Upper lobe of right lung (tissue), 1 donor: ENCODE results near the gene UBR4. TPM values are rescaled to one million over a fixed set of nuclear protein-coding genes. Genes with fewer than 3 reads are reported as not detected.

Source experiments
- ATAC-seq: fragments of 200-7000 bp; cut with Tn5 transposase; one replicate; pipeline ENCODE4 v1.9.1; 2020; ENCODE audit warnings: mild to moderate bottlenecking, moderate library complexity
- DNase-seq: peaks from one replicate; pipeline ENCODE4 v3.0.0-alpha.2; 2020
- H3K27ac ChIP-seq: fragments of 200-600 bp; one replicate; pipeline ENCODE4 v1.8.0; 2022
- H3K27me3 ChIP-seq: fragments of 200-600 bp; one replicate; pipeline ENCODE4 v1.8.0; 2022; ENCODE audit warnings: mild to moderate bottlenecking
- H3K36me3 ChIP-seq: fragments of 200-600 bp; one replicate; pipeline ENCODE4 v1.8.0; 2022
- H3K4me1 ChIP-seq: fragments of 200-600 bp; one replicate; pipeline ENCODE4 v1.8.0; 2022
- H3K4me3 ChIP-seq: fragments of 200-600 bp; one replicate; pipeline ENCODE4 v1.8.0; 2022; ENCODE audit warnings: mild to moderate bottlenecking
- H3K9me3 ChIP-seq: fragments of 200-600 bp; one replicate; pipeline ENCODE4 v1.8.0; 2022
- intact Hi-C: fragments of 100-400 bp; cut with DNase I; formaldehyde crosslinking; loops from one replicate; pipeline ENCODE4 v1.11.0; 2022
- total RNA-seq: library from RNA; stranded (reverse); fragmentation: NEBNext Ultra II Directional; extraction: Animal tissue kit (Norgen Biotek cat#: 25700); gene quantifications from one replicate; pipeline ENCODE4 v1.2.1, GENCODE V29; 2021
- TF ChIP-seq, protein P1 (sequence below): fragments of 200-600 bp; IDR thresholded peaks from one replicate; pipeline ENCODE4 v1.8.0; 2022; ENCODE audit warnings: antibody characterized with exemption
- donor health status: DM: no; HTN: yes; CAD: no; lungs with severe emphysema.

UBR4 gene
- total RNA-seq, 1 donor from 2014 or later: 110 TPM

DNA sequence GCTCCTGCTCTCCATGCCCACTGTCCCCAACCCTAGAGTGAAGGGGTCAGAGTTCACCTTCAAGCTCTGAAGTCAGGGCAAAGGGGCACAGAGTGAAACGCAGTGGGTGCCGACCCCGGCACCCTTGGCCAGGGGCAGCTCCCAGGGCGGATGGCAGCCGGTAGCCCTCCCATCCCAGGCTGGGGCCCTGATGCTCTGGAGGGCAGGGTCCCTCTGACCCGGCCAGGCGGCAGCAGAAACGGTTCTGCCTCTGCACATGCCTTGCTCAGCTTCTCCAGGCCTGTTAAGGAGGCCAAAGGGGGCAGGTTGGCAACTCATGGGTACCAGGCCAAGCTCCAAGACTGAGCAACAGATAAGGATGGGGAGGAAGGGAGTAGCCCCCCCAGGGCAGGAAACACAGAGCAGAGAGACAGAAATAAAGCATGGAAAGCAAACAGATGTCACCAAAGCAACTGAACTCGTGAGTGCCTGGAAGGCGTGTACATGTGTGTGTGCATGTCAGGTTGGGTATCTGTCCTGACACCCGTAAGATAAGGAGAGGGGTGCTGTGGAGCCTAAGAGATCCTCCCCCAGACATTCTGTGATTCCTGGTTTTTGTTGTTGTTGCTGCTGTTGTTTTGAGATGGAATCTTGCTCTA, 141.3 kb downstream of the UBR4 start:
- no peaks in the 10 kb centered on the region for H3K27me3 ChIP-seq
- ATAC-seq (no peak), DNase-seq (no peak)
- TF ChIP-seq, protein P1, sequence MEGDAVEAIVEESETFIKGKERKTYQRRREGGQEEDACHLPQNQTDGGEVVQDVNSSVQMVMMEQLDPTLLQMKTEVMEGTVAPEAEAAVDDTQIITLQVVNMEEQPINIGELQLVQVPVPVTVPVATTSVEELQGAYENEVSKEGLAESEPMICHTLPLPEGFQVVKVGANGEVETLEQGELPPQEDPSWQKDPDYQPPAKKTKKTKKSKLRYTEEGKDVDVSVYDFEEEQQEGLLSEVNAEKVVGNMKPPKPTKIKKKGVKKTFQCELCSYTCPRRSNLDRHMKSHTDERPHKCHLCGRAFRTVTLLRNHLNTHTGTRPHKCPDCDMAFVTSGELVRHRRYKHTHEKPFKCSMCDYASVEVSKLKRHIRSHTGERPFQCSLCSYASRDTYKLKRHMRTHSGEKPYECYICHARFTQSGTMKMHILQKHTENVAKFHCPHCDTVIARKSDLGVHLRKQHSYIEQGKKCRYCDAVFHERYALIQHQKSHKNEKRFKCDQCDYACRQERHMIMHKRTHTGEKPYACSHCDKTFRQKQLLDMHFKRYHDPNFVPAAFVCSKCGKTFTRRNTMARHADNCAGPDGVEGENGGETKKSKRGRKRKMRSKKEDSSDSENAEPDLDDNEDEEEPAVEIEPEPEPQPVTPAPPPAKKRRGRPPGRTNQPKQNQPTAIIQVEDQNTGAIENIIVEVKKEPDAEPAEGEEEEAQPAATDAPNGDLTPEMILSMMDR: no peak
- no peak overlapping the region for H3K4me3 ChIP-seq
- H3K4me1 ChIP-seq: peaks cover 26% of the 10 kb centered on the region
- H3K9me3 ChIP-seq: no peaks in the 10 kb centered on the region
- intact Hi-C loops: no loop called here
- H3K36me3 ChIP-seq: peaks cover 6% of the 10 kb centered on the region
- no peak overlapping the region for H3K27ac ChIP-seq

- intact Hi-C loops: no loop called here
- no peaks in the 10 kb centered on the region for H3K36me3 ChIP-seq
- H3K27me3 ChIP-seq: no peaks in the 10 kb centered on the region
- DNase-seq (no peak), ATAC-seq (no peak)
- peaks cover 24% of the 10 kb centered on the region for H3K4me1 ChIP-seq
- H3K4me3 ChIP-seq: no peak overlapping the region
- H3K27ac ChIP-seq: no peak overlapping the region
- no peaks in the 10 kb centered on the region for H3K9me3 ChIP-seq
- TF ChIP-seq, protein P1: no peak
Measured at GRCh38 chr1:19067912-19068638, 142.0 kb downstream of the UBR4 start.

DNA sequence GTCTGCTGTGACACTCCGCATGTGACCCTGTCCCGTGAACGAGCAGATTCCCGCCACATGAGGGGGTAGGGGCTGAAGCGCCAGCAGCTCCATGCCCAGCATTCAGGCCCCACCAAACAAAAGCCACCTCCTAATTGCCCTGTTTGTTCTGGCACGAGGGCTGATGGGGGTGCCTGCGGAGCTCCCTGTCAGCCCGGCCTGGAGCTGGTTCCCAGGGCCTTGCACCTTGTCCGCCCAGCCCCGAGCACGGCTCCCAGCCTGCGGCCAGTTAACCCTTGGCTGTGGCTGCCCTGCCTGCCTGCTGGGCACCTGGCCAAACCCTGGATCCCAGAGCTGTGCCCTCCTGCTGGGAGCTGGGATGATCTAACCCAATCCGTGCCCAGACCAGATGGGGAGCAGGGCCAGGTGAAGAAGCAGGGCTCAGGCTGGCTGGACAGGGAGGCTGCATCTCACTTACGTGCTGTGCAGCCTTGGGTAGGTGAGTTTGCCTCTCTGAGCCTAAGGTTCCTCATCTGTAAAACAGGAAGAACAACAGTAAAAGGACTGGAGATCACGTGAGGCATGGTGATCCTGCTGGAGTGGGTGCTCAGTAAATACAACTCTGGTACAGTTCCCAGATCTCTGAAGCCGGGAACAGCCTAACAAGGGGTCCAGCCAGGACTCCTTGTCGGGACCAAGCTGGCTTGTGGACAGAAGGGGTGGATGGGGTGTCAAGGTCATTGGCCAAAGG, 142.7 kb downstream of the UBR4 start:
- Histone ChIP-seq H3K36me3 (no peaks in the 10 kb centered on the region), H3K9me3 (no peaks in the 10 kb centered on the region), H3K27ac (peak overlapping the region; percentile 2), H3K4me1 (peaks cover 24% of the 10 kb centered on the region), H3K27me3 (no peaks in the 10 kb centered on the region), H3K4me3 (no peak overlapping the region)
- ATAC-seq (peak; percentile 42), DNase-seq (no peak)
- intact Hi-C loops: no loop called here
- TF ChIP-seq, protein P1: no peak

DNA sequence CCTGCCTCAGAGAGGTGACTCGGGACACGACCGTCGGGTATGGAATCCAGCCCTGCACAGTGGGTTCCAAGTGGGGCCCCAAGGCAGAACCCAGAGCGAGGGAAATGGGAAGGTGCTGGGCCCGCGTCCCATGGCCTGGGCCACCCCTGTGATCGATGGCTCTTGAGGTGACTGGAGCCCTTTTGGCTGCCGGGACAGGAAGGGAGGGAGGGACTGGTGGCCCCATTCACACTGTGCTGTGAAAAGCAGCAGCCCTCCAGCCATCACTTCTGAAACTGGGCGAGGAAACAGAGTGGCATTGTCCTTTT, 143.2 kb downstream of the UBR4 start:
- intact Hi-C loops: no loop called here
- DNase-seq: no peak
- no peaks in the 10 kb centered on the region for H3K27me3 ChIP-seq
- no peaks in the 10 kb centered on the region for H3K9me3 ChIP-seq
- H3K36me3 ChIP-seq: no peaks in the 10 kb centered on the region
- H3K4me1 ChIP-seq: peaks cover 24% of the 10 kb centered on the region
- peak; percentile 9 for ATAC-seq
- no peak overlapping the region for H3K4me3 ChIP-seq
- TF ChIP-seq, protein P1: no peak
- H3K27ac ChIP-seq: peak overlapping the region; percentile 2

DNA sequence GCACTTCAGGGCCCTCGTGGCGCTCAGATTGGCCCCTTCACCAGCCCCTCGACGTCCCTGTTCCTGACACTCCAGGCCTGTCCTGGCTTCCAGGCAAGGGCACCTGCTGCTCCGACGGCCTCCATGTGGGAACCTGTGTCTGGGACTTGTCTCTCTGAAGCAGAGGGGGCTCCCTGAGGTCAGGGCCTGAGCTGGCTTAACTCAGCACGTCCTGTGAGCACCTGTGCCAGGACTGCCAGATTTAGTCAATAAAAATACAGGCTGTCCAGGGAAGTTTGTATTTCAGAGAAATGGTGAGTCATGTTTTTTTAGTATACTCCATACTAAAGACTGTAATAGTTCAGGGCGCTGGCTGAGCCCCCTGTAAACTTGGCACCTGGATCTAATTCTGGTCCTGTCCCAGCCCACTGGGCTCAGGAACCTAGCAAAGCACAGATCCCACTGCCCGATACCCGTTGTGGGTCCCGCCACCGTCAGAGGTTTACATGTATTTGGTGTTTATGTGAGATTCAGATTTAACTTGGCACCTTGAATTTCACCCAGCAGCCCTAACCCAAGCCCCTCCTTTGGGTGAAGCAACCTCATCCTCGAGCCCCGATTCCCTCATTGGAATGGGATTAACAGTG, 143.7 kb downstream of the UBR4 start:
- Histone ChIP-seq H3K27ac (peak overlapping the region; percentile 2), H3K27me3 (no peaks in the 10 kb centered on the region), H3K4me1 (peaks cover 24% of the 10 kb centered on the region), H3K9me3 (no peaks in the 10 kb centered on the region), H3K4me3 (no peak overlapping the region), H3K36me3 (no peaks in the 10 kb centered on the region)
- TF ChIP-seq, protein P1: no peak
- intact Hi-C loops: no loop called here
- ATAC-seq: peak; percentile 3
- no peak for DNase-seq
